Measurements from ENCODE around the gene VPS36.

DNA sequence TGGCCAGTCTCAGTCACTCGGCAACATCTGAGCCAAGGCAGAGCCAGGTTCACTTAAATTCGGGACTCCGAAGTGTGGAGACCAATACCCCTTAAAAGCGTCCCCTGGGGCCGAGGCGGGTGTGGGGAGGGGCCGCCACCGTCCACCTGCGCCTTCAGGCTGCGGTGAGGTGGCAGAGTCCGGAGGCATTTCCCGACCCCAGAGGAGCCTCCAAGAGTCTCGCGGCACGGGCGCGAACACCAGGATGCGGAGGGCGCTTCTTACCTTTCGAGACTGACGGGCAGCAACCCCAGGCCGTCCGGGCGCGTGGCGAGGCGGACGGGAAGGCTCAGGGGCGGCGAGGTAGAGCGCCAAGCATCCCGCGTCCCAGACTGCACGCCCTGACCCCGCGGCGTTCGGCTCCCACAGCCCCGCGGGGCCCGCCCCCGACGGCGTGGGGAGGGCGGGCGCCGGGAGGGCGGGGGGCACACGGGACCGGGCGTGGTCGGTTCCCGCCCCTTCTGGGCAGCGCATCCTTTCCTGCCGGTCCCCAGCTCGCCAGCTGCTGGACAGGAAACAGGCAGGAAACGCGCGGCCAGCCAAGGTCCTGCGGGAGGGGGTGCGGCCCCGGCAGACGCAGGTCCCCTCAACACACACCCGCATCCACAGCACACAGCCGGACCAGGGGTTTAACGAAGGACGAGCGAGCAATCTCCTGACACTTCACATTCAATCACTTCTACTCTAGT, 44.5 kb downstream of the VPS36 start, which contains the start of gene THSD1:
- TF ChIP-seq, protein P1, sequence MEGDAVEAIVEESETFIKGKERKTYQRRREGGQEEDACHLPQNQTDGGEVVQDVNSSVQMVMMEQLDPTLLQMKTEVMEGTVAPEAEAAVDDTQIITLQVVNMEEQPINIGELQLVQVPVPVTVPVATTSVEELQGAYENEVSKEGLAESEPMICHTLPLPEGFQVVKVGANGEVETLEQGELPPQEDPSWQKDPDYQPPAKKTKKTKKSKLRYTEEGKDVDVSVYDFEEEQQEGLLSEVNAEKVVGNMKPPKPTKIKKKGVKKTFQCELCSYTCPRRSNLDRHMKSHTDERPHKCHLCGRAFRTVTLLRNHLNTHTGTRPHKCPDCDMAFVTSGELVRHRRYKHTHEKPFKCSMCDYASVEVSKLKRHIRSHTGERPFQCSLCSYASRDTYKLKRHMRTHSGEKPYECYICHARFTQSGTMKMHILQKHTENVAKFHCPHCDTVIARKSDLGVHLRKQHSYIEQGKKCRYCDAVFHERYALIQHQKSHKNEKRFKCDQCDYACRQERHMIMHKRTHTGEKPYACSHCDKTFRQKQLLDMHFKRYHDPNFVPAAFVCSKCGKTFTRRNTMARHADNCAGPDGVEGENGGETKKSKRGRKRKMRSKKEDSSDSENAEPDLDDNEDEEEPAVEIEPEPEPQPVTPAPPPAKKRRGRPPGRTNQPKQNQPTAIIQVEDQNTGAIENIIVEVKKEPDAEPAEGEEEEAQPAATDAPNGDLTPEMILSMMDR (IDR thresholded peaks at IDR 0.05; ENCODE audit: low read depth, low read length, poor library complexity, severe bottlenecking), result no peak
- TF ChIP-seq EZH2phosphoT487 (IDR thresholded peaks at IDR 0.05; ENCODE audit: borderline replicate concordance, low read length), result peak; percentile 36; the same call in 1 of the 2 replicates
